Measurements from ENCODE around the gene GAD2.
"Not testable (repeated sequence)": the region's sequence is repeated elsewhere in the genome, so short reads cannot be mapped to it uniquely, and the experiment has no call there.

The GAD2 gene

GRCh38 chr10:26326851-26327250 lies 110.3 kb downstream of the GAD2 start:
- no peak for DNase-seq

DNA sequence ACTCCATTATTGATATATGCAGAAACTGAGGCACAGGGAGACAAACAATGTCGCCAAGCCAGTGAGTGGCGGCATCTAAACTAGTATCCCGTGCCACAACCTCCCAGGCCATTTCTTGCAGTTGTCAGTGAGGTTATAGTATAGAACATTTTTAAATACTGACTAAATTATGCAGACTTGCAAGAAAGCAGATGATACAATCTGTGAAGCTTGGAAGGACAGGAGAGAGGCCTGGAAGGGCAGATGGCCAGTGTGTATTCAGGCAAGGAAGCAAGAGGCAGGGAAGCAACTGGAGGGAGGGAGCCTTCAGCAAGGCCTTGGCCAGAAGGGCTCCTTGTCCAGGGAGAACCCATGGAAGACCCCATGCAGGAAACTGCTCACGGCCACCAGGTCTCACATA lies 111.2 kb downstream of the GAD2 start:
- no peak for DNase-seq

DNA sequence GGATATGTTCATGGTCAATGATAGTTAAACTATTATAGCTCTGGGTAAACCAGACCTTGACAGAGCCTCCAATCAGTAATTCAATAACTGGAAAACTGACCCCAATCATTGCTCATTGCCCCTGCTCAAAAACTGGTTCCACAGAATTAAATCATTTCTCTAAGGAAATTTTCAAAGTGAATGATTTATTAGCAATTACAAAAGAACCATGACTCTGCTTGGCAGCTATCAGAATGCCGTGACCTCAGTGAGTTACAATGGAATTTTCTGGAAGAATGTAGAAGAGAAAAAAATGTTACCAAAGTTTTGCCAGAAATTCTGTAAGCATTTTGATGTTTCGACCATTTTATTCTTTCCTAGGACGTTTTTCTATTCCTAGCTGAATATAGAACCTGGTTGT lies 114.8 kb downstream of the GAD2 start:
- no peak for DNase-seq

DNA sequence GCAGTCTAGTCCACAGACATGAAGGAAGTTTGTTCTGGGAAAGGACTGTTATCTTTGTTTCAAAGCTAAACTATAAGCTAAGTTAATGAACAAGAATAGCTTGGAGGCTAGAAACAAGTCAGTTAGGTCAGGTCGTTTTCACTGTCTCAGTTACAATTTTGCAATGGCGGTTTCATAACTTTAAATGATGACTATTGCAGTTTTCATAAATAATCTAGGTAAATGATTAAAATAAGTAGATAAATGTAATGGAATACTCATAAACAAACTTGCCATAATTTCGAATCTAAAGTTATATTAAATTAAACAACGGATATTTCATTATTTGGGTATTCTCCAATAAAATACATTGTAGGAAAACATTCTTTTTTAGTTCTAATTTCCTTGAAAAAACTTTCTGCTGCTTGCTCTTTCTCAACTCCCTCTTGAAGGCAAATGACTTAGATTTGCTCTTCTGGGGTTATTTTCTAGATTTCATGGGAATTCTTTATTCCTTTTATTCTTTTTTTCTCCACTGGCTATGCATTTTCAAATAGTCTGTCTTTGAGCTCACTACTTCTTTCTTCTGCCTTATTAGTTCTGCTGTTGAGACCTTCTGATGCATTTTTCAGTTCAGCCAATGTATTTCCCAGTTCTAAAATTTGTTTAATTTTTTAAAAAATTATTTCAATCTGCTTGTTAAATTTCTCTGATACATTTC lies 117.8 kb downstream of the GAD2 start:
- no peak for DNase-seq

GRCh38 chr10:26334932-26335573 lies 118.5 kb downstream of the GAD2 start:
- DNase-seq = peak; percentile 29

GRCh38 chr10:26335574-26336093 lies 119.1 kb downstream of the GAD2 start:
- DNase-seq = no peak

GRCh38 chr10:26336979-26337378 lies 120.4 kb downstream of the GAD2 start:
- DNase-seq = no peak

- no peak for DNase-seq
Measured at GRCh38 chr10:26341701-26342100, 125.1 kb downstream of the GAD2 start.

- DNase-seq = not testable (repeated sequence)
Measured at GRCh38 chr10:26348821-26349417, 132.3 kb downstream of the GAD2 start.
